ENCODE results near the gene OCA2.

- TF ChIP-seq, protein P1, sequence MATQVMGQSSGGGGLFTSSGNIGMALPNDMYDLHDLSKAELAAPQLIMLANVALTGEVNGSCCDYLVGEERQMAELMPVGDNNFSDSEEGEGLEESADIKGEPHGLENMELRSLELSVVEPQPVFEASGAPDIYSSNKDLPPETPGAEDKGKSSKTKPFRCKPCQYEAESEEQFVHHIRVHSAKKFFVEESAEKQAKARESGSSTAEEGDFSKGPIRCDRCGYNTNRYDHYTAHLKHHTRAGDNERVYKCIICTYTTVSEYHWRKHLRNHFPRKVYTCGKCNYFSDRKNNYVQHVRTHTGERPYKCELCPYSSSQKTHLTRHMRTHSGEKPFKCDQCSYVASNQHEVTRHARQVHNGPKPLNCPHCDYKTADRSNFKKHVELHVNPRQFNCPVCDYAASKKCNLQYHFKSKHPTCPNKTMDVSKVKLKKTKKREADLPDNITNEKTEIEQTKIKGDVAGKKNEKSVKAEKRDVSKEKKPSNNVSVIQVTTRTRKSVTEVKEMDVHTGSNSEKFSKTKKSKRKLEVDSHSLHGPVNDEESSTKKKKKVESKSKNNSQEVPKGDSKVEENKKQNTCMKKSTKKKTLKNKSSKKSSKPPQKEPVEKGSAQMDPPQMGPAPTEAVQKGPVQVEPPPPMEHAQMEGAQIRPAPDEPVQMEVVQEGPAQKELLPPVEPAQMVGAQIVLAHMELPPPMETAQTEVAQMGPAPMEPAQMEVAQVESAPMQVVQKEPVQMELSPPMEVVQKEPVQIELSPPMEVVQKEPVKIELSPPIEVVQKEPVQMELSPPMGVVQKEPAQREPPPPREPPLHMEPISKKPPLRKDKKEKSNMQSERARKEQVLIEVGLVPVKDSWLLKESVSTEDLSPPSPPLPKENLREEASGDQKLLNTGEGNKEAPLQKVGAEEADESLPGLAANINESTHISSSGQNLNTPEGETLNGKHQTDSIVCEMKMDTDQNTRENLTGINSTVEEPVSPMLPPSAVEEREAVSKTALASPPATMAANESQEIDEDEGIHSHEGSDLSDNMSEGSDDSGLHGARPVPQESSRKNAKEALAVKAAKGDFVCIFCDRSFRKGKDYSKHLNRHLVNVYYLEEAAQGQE (IDR thresholded peaks at IDR 0.05; ENCODE audit: low read depth) = no peak
- TF ChIP-seq FOXM1 (IDR thresholded peaks at IDR 0.05; ENCODE audit: borderline replicate concordance, low read depth) (no peak), MAX (IDR thresholded peaks at IDR 0.05) (no peak), YY1 (IDR thresholded peaks at IDR 0.05; ENCODE audit: low read depth) (no peak), TAF1 (IDR thresholded peaks at IDR 0.05; ENCODE audit: low read depth) (no peak), NFIC (IDR thresholded peaks at IDR 0.05) (no peak), TCF12 (IDR thresholded peaks at IDR 0.05; ENCODE audit: low read depth) (no peak), EGR1 (IDR thresholded peaks at IDR 0.05) (no peak), CEBPB (IDR thresholded peaks at IDR 0.05) (no peak), ZBTB7A (IDR thresholded peaks at IDR 0.05; ENCODE audit: low read depth) (no peak), EP300 (IDR thresholded peaks at IDR 0.05; ENCODE audit: borderline replicate concordance) (no peak)
- TF ChIP-seq, protein P2, sequence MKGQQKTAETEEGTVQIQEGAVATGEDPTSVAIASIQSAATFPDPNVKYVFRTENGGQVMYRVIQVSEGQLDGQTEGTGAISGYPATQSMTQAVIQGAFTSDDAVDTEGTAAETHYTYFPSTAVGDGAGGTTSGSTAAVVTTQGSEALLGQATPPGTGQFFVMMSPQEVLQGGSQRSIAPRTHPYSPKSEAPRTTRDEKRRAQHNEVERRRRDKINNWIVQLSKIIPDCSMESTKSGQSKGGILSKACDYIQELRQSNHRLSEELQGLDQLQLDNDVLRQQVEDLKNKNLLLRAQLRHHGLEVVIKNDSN (IDR thresholded peaks at IDR 0.05) = no peak
Measured at GRCh38 chr15:28100516-28101195, 1.5 kb upstream of the OCA2 start.
